Lung (tissue), 12 donors: Measurements from ENCODE around the gene N4BP2L1. TPM values are rescaled to one million over a fixed set of nuclear protein-coding genes. Genes with fewer than 3 reads are reported as not detected.

Experiments used
- ATAC-seq: fragments of 200-7000 bp; cut with Tn5 transposase; one replicate; pipeline ENCODE4 v1.9.1; 2020; ENCODE audit warnings: moderate number of reproducible peaks; ENCODE audit not compliant: insufficient read depth, low FRiP score
- DNase-seq, 3 donors: peaks; one replicate each; pipeline ENCODE4 v3.0.0-alpha.2; 2013 to 2017
- H3K27ac ChIP-seq, 2 donors: one replicate each; pipeline ENCODE4 v1.5.1; 2013; ENCODE audit warnings: mild to moderate bottlenecking in 2 of 2, moderate library complexity in 2 of 2, control low read depth in 1 of 2, inconsistent platforms in 1 of 2, low read depth in 1 of 2, low read length in 1 of 2
- H3K27me3 ChIP-seq, 3 donors: one replicate each; pipeline ENCODE4 v1.5.1; 2013; ENCODE audit warnings: low read length in 2 of 3; ENCODE audit not compliant: control insufficient read depth in 3 of 3, insufficient read depth in 3 of 3
- H3K36me3 ChIP-seq, 4 donors: one replicate each; pipeline ENCODE4 v1.5.1; 2013; ENCODE audit warnings: low read length in 4 of 4, mild to moderate bottlenecking in 1 of 4, moderate library complexity in 1 of 4; ENCODE audit not compliant: control insufficient read depth in 4 of 4, insufficient read depth in 4 of 4
- H3K4me1 ChIP-seq, 5 donors: one replicate each; pipeline ENCODE4 v1.5.1; 2013; ENCODE audit warnings: low read length in 5 of 5, mild to moderate bottlenecking in 2 of 5, moderate library complexity in 1 of 5; ENCODE audit not compliant: control insufficient read depth in 5 of 5, insufficient read depth in 5 of 5
- H3K4me3 ChIP-seq: one replicate; pipeline ENCODE4 v1.5.1; 2013; ENCODE audit warnings: mild to moderate bottlenecking, control low read depth, moderate library complexity
- H3K9ac ChIP-seq, 2 donors: one replicate each; pipeline ENCODE4 v1.5.1; 2013; ENCODE audit warnings: low read length in 2 of 2, control low read depth in 1 of 2; ENCODE audit not compliant: insufficient read depth in 1 of 2
- H3K9me3 ChIP-seq, 4 donors: one replicate each; pipeline ENCODE4 v1.5.1; 2013; ENCODE audit warnings: low read length in 3 of 4, mild to moderate bottlenecking in 1 of 4, moderate library complexity in 1 of 4; ENCODE audit not compliant: control insufficient read depth in 4 of 4, insufficient read depth in 3 of 4
- CTCF ChIP-seq: IDR thresholded peaks from 2 replicates; pipeline ENCODE4 v1.5.1; 2012; ENCODE audit warnings: mild to moderate bottlenecking; ENCODE audit errors: control extremely low read depth, extremely low read depth
- WGBS, 2 donors: extraction: QIAGEN DNeasy Blood & Tissue Kit; methylation state at CpG; one replicate each; pipeline ENCODE4 v1.1.7; 2013; 5-methylcytosine and 5-hydroxymethylcytosine counted together
- polyA plus RNA-seq, 2 donors: library from polyadenylated mRNA; stranded (reverse); fragments of 200-250 nt; gene quantifications; one replicate each; pipeline ENCODE4 v1.2.1, GENCODE V29; 2013
- total RNA-seq, 2 donors: library from RNA; depleted of rRNA in 1 of 2; stranded (reverse); fragments of >200 nt in 1 of 2; gene quantifications; one replicate each; pipeline ENCODE4 v1.2.1, GENCODE V29; 2014 to 2021
- donor health status: control.
- donor health status: control.
- donor health status: Bipolar disorder and iron deficiency.
- donor health status: healthy.
- donor health status: DM: yes; HTN: yes; CAD: no.

N4BP2L1 gene
- total and polyA plus RNA-seq, 4 donors = 12.4 to 81.8 (median 17.1) TPM

DNA sequence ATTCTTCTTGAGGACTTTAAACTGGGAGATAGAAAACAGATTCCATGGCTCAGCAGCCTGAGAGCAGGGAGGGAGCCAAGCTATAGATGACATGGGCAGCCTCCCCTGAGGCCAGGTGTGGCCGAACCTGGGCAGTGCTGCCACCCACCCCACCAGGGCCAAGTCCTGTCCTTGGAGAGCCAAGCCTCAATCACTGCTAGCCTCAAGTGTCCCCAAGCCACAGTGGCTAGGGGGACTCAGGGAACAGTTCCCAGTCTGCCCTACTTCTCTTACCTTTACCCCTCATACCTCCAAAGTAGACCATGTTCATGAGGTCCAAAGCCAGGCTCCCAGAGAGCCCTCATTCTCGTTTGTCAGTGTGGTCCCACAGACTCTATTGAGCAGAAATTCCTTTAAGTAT is 8.1 kb downstream of the N4BP2L1 start:
- Histone ChIP-seq H3K9ac (no peak overlapping the region), H3K4me1 (peaks cover 0 to 1% (median 0%) of the 10 kb centered on the region in 5 donors), H3K9me3 (peaks cover 0 to 9% (median 0%) of the 10 kb centered on the region in 4 donors), H3K27me3 (no peaks in the 10 kb centered on the region), H3K36me3 (peaks cover 0 to 5% (median 0%) of the 10 kb centered on the region in 4 donors), H3K27ac (no peak overlapping the region), H3K4me3 (no peak overlapping the region)
- TF ChIP-seq CTCF = no peak
- DNase-seq = no peak
- no peak for ATAC-seq
- WGBS, 2 donors = 95 to 98% methylated on average over 2 of the region's 2 CpGs

DNA sequence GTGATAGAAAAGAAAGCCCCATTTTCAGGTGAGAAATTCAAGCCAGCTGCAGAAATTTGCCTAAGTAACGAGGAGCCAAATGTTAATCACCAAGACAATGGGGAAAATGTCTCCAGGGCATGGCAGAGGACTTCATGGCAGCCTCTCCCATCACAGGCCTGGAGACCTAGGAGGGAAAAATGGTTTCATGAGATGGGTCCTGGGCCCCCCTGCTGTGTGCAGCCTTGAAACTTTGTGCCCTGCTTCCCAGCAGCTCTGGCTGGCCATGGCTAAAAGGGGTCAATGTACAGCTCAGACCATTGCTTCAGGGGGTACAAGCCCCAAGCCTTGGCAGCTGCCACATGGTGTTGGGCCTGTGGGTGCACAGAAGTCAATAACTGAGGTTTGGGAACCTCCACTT is 9.9 kb downstream of the N4BP2L1 start:
- DNase-seq (no peak), ATAC-seq (no peak)
- Histone ChIP-seq H3K9me3 (peaks cover 0 to 9% (median 0%) of the 10 kb centered on the region in 4 donors), H3K27me3 (no peaks in the 10 kb centered on the region), H3K4me3 (no peak overlapping the region), H3K27ac (no peak overlapping the region), H3K4me1 (peaks cover 0 to 1% (median 0%) of the 10 kb centered on the region in 5 donors), H3K9ac (no peak overlapping the region), H3K36me3 (peaks cover 0 to 5% (median 0%) of the 10 kb centered on the region in 4 donors)
- WGBS, 2 donors = 97 to 98% methylated on average over 1 of the region's 1 CpG
- no peak for TF ChIP-seq CTCF

GRCh38 chr13:32415019-32415418 is 12.9 kb downstream of the N4BP2L1 start:
- ATAC-seq = peak; percentile 47
- H3K9me3 ChIP-seq = peaks cover 0 to 8% (median 0%) of the 10 kb centered on the region in 4 donors
- H3K27ac ChIP-seq = no peak overlapping the region

More at GRCh38 chr13:32415019-32415418, 12.9 kb downstream of the N4BP2L1 start:
- Histone ChIP-seq H3K4me1 (peaks cover 0 to 1% (median 0%) of the 10 kb centered on the region in 5 donors), H3K9ac (no peak overlapping the region), H3K27me3 (no peaks in the 10 kb centered on the region), H3K36me3 (peaks cover 0 to 4% (median 0%) of the 10 kb centered on the region in 4 donors), H3K4me3 (no peak overlapping the region)
- TF ChIP-seq CTCF = no peak
- DNase-seq = peak in 2 of 3 donors; percentile 16 to 26
